HG03064 (cell line): Measurements from ENCODE around the gene LRRC4.

Source experiments
- ATAC-seq: cut with Tn5 transposase; IDR thresholded peaks from one replicate; pipeline ENCODE4 v1.9.1; 2021; ENCODE audit warnings: low read depth; ENCODE audit not compliant: unreplicated experiment

Gene LRRC4

GRCh38 chr7:128059143-128059988 is 28.1 kb upstream of the LRRC4 start:
- ATAC-seq, result no peak

DNA sequence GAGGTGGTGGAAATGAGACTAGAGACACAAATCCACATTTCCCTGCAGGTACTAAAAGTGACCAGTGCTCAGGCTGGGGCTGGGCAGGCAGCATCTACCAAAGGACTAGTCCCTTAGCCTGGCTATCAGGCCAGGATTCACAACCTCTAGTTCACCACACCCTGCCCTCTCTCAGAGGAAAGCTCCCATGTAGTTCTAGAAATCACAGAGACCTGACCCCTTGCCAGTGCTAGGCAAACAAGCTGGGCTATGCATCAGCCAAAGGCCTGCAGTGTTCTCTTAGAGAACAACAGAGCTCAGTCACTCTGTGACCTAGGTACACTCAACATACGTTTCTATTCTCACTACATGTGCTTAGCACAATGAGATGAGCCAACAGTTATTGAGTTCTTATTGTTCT is 26.7 kb upstream of the LRRC4 start:
- no peak for ATAC-seq

DNA sequence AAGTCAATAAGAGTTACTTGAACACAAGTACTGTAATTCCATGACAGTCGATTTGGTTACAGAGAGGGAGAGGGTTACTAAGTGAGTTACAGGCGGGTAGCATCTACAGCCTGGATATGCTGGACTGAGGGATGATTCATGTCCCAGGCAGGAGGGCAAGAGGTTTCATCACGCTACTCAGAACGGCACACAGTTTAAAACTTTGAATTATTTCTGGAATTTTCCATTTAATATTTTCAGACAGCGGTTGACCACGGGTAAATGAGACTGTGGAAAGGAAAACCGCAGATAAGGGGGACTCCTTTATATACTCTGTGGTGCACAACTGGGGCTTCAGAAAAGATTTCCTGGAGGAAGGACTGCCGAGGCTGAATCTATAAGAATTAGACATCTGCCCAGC is 25.7 kb upstream of the LRRC4 start:
- no peak for ATAC-seq

DNA sequence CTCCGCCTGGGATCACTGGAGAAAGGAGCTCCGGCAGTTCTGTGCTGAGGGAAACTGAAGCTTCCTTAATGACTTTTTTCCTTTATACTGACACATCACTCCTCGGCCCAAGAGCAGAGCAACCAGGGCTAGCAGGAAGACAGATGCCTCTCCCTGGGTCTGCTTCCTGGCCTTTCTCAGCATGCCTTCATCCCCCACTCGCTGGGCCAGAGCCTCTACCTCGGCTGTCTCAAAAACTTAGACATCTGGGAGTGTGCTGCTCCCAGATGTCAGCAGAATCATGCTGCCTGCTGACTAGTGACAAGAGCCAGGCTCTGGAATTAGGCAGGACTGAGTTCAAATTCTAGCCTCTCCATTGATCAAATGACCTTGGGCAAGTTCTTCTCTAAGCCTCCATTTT is 24.4 kb upstream of the LRRC4 start:
- ATAC-seq, result no peak

GRCh38 chr7:128054511-128054910 is 23.3 kb upstream of the LRRC4 start:
- no peak for ATAC-seq

DNA sequence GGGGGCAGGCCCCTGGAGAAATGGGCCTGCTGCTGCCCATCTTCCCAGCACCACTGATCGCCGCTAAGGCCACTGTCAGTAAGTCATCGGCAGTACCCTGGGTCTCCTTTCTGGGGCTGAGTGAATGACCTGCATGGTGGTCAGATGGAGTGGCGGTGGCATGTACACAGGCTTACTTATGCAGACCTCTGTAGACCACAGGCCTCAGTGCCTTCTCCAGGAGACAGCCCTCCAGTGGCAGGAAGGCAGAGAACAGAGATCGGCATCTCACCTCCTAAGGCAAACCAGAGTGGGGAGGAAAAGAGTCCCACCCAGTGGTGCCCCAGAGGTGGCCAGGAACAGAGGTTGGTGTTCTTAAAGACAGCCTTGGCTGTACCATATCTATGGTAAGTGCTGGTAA is 22.8 kb upstream of the LRRC4 start:
- no peak for ATAC-seq

- no peak for ATAC-seq
Measured at GRCh38 chr7:128053023-128053422, 21.8 kb upstream of the LRRC4 start.

GRCh38 chr7:128052404-128052803 is 21.2 kb upstream of the LRRC4 start:
- no peak for ATAC-seq

GRCh38 chr7:128045766-128046165 is 14.5 kb upstream of the LRRC4 start:
- ATAC-seq, result no peak

DNA sequence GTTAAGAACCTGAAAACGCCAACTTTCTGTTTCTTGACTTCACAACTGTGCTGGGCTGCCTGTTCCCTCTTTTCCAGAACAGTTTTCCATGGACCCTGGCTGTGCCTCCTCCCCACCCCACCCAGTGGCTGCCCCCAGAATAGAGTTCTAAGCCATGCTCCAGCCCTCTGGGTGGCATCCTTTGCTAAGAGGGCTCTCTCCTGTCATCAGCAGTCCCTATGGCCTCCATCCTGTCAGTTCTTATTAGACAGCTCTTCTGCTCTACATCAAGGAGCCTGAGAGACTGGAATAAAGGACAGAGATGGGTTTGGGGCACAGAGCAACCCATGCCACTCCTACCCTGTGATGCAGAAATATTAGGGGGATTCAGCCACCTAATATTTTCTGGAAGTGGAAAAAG is 13.9 kb upstream of the LRRC4 start:
- no peak for ATAC-seq

- no peak for ATAC-seq
Measured at GRCh38 chr7:128044064-128044463, 12.8 kb upstream of the LRRC4 start.

GRCh38 chr7:128042012-128042411 is 10.8 kb upstream of the LRRC4 start:
- ATAC-seq, result no peak

- no peak for ATAC-seq
Measured at GRCh38 chr7:128041203-128041602, 10.0 kb upstream of the LRRC4 start.

DNA sequence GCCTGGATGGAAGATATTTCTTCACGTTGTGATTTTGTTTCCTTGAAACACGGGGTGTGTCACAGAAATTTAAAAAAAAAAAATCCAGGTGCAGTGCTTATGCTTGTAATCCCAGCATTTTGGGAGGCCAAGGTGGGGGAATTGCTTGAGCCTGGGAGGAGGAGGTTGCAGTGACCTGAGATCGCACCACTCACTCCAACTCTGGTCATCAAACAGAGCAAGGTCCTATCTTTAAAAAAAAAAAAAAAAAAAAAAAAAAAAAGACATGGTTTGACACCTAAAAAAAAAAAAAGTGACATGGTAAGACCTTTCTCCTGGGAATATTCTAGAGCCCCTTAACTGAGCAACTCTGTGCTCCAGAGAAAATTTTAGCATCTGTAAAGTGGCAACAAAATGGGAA is 9.0 kb upstream of the LRRC4 start:
- no peak for ATAC-seq

GRCh38 chr7:128039544-128039953 is 8.3 kb upstream of the LRRC4 start:
- no peak for ATAC-seq

GRCh38 chr7:128037880-128038619 is 6.8 kb upstream of the LRRC4 start:
- ATAC-seq, result no peak

- no peak for ATAC-seq
Measured at GRCh38 chr7:128037081-128037480, 5.8 kb upstream of the LRRC4 start.

DNA sequence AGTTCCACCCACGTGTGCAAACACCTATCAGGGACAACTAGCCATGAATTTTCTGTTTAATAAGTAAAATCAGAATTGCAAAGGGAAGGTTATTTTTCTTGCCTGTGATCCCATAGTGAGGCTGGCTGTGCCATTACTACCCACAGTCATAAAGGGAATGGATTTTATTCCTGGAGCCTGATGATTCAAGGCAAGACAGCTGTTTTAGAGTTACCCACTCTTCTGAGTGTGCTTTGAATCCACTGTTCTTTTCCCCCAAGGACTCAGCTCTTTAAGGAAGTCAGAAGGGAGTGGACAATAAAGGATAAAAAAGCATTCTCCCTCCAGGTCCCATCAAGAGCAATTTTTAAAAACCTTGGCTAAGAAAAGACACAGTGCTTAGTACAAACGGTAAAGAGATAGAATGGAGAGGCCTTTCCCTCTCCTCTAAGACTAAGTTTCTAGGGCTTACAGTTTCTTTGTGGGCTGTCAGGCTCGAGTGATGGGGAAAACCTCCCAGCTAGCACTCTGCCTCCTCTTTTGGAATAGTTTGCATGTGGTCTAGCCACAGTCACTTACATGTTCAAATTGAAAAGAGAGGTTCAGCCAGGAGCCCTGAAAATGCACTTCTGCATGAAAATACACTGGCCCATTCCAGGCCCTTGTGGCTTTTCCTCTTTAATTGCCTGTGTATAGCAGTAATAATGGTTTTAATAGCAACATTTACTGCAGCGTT is 5.1 kb upstream of the LRRC4 start:
- ATAC-seq, result peak; percentile 38

DNA sequence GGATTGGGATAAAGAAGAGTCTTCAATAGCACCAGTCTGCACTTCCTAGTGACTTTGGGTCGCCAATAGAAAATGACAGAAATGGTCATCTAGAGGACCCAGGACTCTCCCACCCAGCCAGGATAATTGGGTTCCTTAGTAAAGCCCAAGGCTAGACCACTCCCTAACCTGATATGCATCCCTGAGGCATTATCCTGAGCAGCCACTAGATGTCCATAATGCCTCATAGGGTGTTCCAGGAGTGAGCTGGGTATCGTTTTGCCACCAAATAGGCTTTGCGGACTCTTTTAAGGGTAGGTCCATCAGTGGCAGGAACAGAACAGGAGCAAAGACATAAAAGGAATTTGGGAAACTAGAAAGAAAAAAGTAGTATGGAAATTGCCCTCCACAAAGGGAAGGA is 4.5 kb upstream of the LRRC4 start:
- no peak for ATAC-seq

GRCh38 chr7:128034825-128035224 is 3.6 kb upstream of the LRRC4 start:
- ATAC-seq, result no peak

DNA sequence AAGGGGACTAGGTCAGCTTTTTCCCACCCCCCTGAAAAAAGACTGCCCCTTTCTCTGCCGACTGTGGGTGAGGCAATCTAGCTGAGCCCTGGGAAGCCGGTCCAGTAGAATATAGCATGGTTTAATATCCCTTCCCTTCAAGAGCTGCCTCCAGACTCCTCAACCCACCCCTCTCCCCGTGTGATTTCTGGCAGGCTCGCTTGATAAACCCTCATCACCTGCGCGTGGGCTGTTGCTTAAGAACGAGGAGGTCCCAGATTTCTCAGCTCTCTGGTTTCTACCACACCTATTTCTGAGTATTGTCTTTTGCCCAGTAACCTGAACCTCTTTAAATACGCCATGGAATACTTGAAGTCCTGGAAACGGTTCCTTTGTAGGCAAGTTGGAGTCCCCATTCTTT is 2.0 kb upstream of the LRRC4 start:
- no peak for ATAC-seq
